Keratinocyte (primary cell): ENCODE measurements around the gene LPCAT2. TPM values are rescaled to one million over a fixed set of nuclear protein-coding genes. Genes with fewer than 3 reads are reported as not detected.

Source experiments
- DNase-seq: peaks from one replicate; pipeline ENCODE4 v3.0.0-alpha.2; 2011; ENCODE audit warnings: low read depth, missing footprints, low spot score
- FAIRE-seq: peaks from 2 replicates; lab custom pipeline; 2011; peaks lifted over from hg19 to GRCh38; lab: Jason Lieb, UNC
- H2AFZ ChIP-seq: 2 replicates; pipeline ENCODE4 v1.6.0; 2012; ENCODE audit warnings: low read length, control low read depth, inconsistent platforms; ENCODE audit not compliant: control insufficient read depth
- H3K27ac ChIP-seq: 2 replicates; pipeline ENCODE4 v1.5.1; 2011; ENCODE audit warnings: low read length; ENCODE audit not compliant: control insufficient read depth, insufficient read depth
- H3K27me3 ChIP-seq: 3 replicates; pipeline ENCODE4 v1.6.0; 2011; ENCODE audit warnings: low read length; ENCODE audit not compliant: control insufficient read depth, insufficient read depth; ENCODE audit errors: extremely low read depth
- H3K36me3 ChIP-seq, 2 experiments: 2 replicates in 1 of 2; 3 replicates in 1 of 2; pipeline ENCODE4 v1.5.1; 2011; ENCODE audit warnings: low read length in 2 of 2, mild to moderate bottlenecking in 1 of 2; ENCODE audit not compliant: control insufficient read depth in 2 of 2, insufficient read depth in 2 of 2; ENCODE audit errors: extremely low read depth in 1 of 2
- H3K4me1 ChIP-seq: 3 replicates; pipeline ENCODE4 v1.5.1; 2011; ENCODE audit warnings: low read length; ENCODE audit not compliant: control insufficient read depth, insufficient read depth; ENCODE audit errors: extremely low read depth
- H3K4me2 ChIP-seq: 3 replicates; pipeline ENCODE4 v1.6.0; 2011; ENCODE audit warnings: low read depth, low read length; ENCODE audit not compliant: control insufficient read depth, insufficient read depth; ENCODE audit errors: extremely low read depth
- H3K4me3 ChIP-seq, 3 experiments: fragments of 200-600 bp in 1 of 3; sonication (generic) in 1 of 3; 2 replicates in 2 of 3; 3 replicates in 1 of 3; pipeline ENCODE4 v1.5.1; 2011 to 2016; ENCODE audit warnings: low read length in 3 of 3, mild to moderate bottlenecking in 3 of 3, control low read depth in 2 of 3, inconsistent platforms in 1 of 3, low read depth in 1 of 3, mixed read lengths in 1 of 3, mixed run types in 1 of 3, moderate library complexity in 1 of 3; ENCODE audit not compliant: control insufficient read depth in 2 of 3, insufficient read depth in 2 of 3; ENCODE audit errors: extremely low read depth in 1 of 3
- H3K79me2 ChIP-seq: 2 replicates; pipeline ENCODE4 v1.6.0; 2012; ENCODE audit warnings: low read length; ENCODE audit not compliant: control insufficient read depth, insufficient read depth
- H3K9ac ChIP-seq: 3 replicates; pipeline ENCODE4 v1.6.0; 2011; ENCODE audit warnings: low read length; ENCODE audit not compliant: control insufficient read depth, insufficient read depth; ENCODE audit errors: extremely low read depth
- H3K9me1 ChIP-seq: 3 replicates; pipeline ENCODE4 v1.6.0; 2011; ENCODE audit warnings: low read length; ENCODE audit not compliant: control insufficient read depth, insufficient read depth; ENCODE audit errors: extremely low read depth
- H3K9me3 ChIP-seq: 2 replicates; pipeline ENCODE4 v1.5.1; 2012; ENCODE audit warnings: low read depth, low read length; ENCODE audit not compliant: control insufficient read depth
- H4K20me1 ChIP-seq: 3 replicates; pipeline ENCODE4 v1.6.0; 2011; ENCODE audit warnings: low read length; ENCODE audit not compliant: control insufficient read depth, insufficient read depth; ENCODE audit errors: extremely low read depth
- EZH2 ChIP-seq: IDR thresholded peaks from one replicate; pipeline ENCODE4 v1.6.1; 2012; ENCODE audit warnings: inconsistent platforms, mild to moderate bottlenecking, low read length, moderate library complexity
- dilution Hi-C: fragments of 300-500 bp; cut with MboI; formaldehyde crosslinking; loops from one replicate; pipeline ENCODE4 v1.7.0; 2020; ENCODE audit warnings: low sequenced_read_pairs; ENCODE audit not compliant: extremely low pct_ligation_motif_present
- polyA plus RNA-seq, 5 experiments: library from polyadenylated mRNA; depleted of rRNA in 3 of 5; stranded (reverse) in 3 of 5; stranded (forward) in 1 of 5; unstranded in 1 of 5; fragments of >200 nt; gene quantifications; 1 replicate in 1 of 5; 2 replicates in 3 of 5; 3 replicates in 1 of 5; pipeline versions ENCODE4 v1.2.1 to v1.2.3, GENCODE V29; 2011 to 2012; ENCODE audit warnings: missing spikeins in 2 of 5, low read depth in 1 of 5, low replicate concordance in 1 of 5
- TF ChIP-seq, protein P1 (sequence below), 3 experiments: IDR thresholded peaks in 1 of 3; conservative IDR thresholded peaks in 1 of 3; optimal IDR thresholded peaks in 1 of 3; 2 replicates in 2 of 3; 3 replicates in 1 of 3; pipeline versions ENCODE3 to v1.5.1; 2011; ENCODE audit warnings: low read length in 3 of 3, mild to moderate bottlenecking in 3 of 3, moderate library complexity in 2 of 3, control low read depth in 1 of 3, inconsistent platforms in 1 of 3; ENCODE audit not compliant: insufficient read depth in 2 of 3; ENCODE audit errors: extremely low read depth in 1 of 3

Gene LPCAT2
- polyA plus RNA-seq, 1 donor (not counting 4 experiments of a cell fraction or from before 2014, with no cell fraction given) = 54.4 TPM

DNA sequence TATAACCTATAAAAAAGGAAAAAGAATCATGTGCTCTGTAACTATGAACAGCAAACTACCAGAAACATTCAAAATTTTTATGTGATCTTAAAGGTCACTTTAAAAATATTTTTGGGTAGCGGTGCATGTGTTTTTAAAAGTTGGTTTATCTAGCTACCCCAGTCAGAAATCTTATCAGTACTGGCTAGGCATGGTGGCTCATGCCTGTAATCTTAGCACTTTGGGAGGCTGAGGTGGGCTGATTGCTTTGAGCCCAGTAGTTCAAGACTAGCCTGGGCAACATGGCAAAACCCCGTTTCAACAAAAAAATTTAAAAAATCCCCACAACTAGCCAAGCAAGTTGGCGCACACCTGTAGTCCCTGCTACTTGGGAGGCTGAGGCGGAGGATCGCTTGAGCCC is 61.3 kb downstream of the LPCAT2 start:
- Histone ChIP-seq H2AFZ (no peak overlapping the region), H3K4me1 (peaks cover 25% of the 10 kb centered on the region), H3K27me3 (no peaks in the 10 kb centered on the region), H4K20me1 (no peaks in the 10 kb centered on the region), H3K9me1 (no peaks in the 10 kb centered on the region), H3K79me2 (peaks cover 13% of the 10 kb centered on the region), H3K9ac (no peak overlapping the region), H3K27ac (no peak overlapping the region), H3K4me3 (no peak overlapping the region), H3K9me3 (no peaks in the 10 kb centered on the region), H3K36me3 (peaks cover 3 to 8% of the 10 kb centered on the region in 2 experiments), H3K4me2 (no peak overlapping the region)
- dilution Hi-C loops = no loop called here
- DNase-seq (no peak), FAIRE-seq (no peak)
- TF ChIP-seq EZH2 = no peak
- TF ChIP-seq, protein P1, sequence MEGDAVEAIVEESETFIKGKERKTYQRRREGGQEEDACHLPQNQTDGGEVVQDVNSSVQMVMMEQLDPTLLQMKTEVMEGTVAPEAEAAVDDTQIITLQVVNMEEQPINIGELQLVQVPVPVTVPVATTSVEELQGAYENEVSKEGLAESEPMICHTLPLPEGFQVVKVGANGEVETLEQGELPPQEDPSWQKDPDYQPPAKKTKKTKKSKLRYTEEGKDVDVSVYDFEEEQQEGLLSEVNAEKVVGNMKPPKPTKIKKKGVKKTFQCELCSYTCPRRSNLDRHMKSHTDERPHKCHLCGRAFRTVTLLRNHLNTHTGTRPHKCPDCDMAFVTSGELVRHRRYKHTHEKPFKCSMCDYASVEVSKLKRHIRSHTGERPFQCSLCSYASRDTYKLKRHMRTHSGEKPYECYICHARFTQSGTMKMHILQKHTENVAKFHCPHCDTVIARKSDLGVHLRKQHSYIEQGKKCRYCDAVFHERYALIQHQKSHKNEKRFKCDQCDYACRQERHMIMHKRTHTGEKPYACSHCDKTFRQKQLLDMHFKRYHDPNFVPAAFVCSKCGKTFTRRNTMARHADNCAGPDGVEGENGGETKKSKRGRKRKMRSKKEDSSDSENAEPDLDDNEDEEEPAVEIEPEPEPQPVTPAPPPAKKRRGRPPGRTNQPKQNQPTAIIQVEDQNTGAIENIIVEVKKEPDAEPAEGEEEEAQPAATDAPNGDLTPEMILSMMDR (optimal IDR thresholded peaks at IDR 0.05 in 1 of 3, IDR thresholded peaks at IDR 0.05 in 1 of 3, conservative IDR thresholded peaks at IDR 0.05 in 1 of 3; ENCODE audit: extremely low read depth in 1 of 3, insufficient read depth in 2 of 3, low read length in 3 of 3) = no peak

DNA sequence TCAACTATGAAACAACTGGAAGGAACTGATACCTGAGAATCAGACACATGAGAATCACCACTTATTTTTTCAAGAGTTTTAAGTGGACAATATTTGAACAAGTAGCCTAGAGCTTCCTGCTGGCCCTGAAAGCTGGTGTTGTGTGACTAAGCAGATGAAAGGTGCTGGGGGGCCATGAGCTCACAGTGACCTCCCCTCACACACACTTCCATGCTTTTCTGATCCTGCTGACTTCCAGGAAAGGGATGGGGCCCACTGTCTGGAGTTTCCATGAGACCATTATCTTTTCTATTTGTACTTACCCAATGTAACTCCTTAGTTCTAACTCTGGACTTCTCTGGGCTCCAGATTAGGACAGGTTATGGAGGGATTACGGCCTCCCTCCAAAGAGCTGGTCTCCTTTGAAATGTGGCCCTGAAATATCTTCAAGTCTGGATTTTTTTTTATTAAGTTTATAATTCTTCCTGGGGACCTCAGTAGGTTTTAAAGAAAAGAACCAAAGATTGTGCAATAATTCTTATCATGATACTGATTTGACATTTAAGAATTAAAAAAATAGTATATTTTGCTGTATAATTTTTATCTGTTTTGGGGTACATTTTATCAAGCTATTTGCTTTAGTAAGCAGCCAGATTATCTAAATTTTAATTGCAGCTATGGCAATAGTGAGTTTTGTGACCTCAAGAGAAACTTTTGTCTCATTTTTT is 62.5 kb downstream of the LPCAT2 start:
- Histone ChIP-seq H3K27ac (no peak overlapping the region), H4K20me1 (no peaks in the 10 kb centered on the region), H3K4me1 (peaks cover 25% of the 10 kb centered on the region), H3K9ac (peak overlapping the region; percentile 23), H3K9me3 (no peaks in the 10 kb centered on the region), H3K4me2 (no peak overlapping the region), H3K36me3 (peaks cover 3 to 12% of the 10 kb centered on the region in 2 experiments), H3K79me2 (peaks cover 13% of the 10 kb centered on the region), H3K9me1 (no peaks in the 10 kb centered on the region), H2AFZ (no peak overlapping the region), H3K4me3 (no peak overlapping the region), H3K27me3 (no peaks in the 10 kb centered on the region)
- DNase-seq = no peak
- dilution Hi-C loops = no loop called here
- no peak for FAIRE-seq
- TF ChIP-seq EZH2 = no peak
- TF ChIP-seq, protein P1 (optimal IDR thresholded peaks at IDR 0.05 in 1 of 3, IDR thresholded peaks at IDR 0.05 in 1 of 3, conservative IDR thresholded peaks at IDR 0.05 in 1 of 3; ENCODE audit: extremely low read depth in 1 of 3, insufficient read depth in 2 of 3, low read length in 3 of 3) = no peak
